ENCODE data around the gene LDB3. TPM values are rescaled to one million over a fixed set of nuclear protein-coding genes. Genes with fewer than 3 reads are reported as not detected.

Gene LDB3
- total RNA-seq, 2 experiments from 2014 or later, result 0.04 TPM; not detected in 1

DNA sequence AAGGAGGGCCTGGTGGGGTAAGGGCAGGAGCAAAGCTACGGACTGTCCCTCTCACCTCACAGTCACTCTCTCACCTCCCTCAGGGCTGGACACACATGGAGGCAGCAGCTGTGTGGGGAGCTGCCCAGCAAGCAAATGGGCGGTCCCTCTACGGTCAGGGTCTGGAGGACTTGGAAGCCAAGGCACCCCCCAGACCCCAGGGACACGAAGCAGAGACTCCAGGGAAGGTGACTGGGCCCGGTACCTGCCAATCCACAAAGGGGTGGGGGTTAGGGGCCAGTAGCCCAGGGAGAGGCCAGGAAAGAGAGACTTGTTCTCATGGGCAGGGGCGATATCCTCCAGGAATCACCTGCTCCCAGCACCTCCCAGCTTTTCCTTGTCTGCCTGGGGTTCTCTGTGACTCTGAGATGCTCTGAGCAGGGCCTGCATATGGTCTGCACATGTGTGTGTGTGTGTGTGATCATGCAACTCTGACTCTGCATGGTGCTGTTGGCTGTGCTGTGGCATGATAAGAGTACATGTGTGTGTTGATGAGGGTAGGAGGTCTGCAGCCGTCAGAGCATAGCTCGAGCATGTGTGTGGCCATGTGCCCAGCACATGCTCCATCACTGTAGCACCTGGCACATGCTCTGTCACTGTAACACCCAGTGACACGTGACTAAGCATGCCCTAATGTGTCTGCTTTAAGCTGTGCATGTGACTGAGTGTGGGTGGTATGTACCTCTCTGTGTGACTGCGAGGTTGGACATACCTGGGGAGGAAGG lies 4.6 kb upstream of the LDB3 start:
- ChIA-PET POLR2A (no interaction called here), CTCF (interaction anchor here (0.6 kb wide), 1 partner anchor 75 kb away, joined by 3 read pairs; no protein-coding TSS in a partner anchor)

DNA sequence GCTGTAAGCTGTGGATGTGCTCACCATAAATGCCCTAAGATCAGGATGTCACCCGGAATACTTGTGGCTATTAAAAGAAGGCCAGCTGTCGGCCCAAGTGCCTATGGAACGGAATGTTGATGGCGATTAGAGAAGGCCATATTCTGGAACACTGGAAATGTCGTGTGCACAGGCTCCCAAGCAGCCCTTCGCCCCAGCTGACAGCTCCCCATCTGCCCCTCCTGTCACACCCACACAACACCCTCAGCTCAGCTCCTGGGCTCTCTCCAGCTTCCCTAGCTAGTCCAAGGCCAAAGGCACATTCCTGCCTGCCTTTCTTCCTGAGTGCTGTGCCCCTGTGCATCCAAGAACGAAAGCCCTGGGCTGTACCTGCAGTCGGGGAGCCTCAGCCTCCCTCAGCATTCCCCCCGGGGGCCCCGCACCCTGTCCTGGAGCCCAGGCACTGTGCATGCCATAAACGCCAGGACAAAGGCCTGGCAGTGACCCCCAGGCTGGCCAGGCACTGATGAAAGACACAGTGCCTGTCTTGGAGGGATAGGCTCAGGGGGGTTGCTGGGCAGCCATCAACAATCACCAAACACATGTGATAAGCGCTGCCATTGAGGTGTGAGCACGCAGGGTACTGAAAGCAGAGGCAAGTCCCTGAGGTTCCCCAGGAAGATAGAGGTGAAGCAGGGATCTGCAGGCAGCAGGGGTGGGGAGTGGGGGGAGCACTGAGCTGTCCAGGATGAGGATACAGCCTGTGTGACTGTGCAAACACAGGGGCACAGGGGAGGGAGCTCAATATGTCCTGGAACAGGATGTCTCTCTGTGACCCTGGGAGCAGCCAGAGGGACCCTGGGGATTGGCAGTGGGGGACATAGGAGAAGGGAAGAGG lies 3.7 kb upstream of the LDB3 start:
- CTCF ChIA-PET, result interaction anchor here (0.6 kb wide), 1 partner anchor 76 kb away, joined by 3 read pairs; no protein-coding TSS in a partner anchor
- POLR2A ChIA-PET, result no interaction called here

DNA sequence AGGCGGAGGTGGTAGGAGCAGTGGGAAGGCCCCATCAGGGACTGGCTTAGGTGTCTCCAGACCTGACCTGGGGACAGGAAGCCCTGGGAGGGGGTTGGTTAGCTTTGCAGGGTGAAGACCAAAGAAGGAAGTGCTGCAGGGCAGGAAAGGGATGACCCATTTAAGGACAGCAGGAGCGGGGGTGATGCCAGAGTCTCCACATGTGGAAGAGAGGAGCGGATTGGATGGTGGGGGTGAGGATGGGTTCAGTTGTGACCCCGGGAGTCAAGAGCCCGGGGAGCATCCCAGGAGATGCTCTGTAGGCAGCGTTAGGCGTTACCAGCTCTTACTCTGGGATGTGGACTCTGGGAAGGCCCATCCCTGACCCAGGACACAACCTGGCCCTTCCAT lies 3.1 kb upstream of the LDB3 start:
- POLR2A ChIA-PET, result no interaction called here
- CTCF ChIA-PET, result no interaction called here

DNA sequence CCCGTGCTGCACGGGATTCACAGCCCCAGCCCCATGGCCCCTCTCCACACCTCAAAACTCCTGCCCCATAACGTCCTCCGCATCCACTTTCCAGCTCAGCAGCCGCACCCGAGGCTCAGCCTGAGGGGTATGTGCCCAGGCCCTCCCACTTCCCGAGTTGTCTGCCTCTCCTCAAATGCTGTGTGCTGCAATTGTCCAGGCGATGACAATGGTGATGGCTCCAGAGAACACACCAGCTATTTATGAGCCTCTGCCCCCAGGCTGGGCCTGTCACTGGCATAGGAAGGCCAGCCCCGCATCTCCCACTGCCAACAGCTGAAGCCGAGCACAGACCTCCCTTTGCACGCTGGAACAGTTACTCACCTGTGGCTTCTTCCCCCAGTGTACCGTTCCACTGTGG lies 2.4 kb upstream of the LDB3 start:
- ChIA-PET CTCF (no interaction called here), POLR2A (no interaction called here)

DNA sequence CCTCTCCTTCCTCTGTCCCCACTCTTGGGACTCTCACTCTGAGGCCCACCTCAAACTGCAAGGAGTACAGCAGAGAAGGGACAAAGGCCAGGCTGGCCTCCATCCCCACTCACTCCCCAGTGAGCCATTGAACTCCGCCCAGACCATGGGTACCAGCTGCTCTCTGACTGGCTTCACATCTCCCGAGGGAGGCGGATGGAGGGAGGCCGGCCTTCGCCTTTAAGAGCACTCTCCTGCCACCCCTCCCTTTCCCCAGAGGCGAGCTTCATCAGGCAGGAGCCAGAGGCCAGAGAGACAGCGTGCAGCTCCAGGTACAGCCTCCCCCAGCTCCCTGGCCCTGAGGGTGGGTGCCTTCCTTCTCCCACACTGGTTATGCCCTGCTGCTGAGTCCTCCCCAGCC lies 1.8 kb upstream of the LDB3 start:
- ChIA-PET CTCF (no interaction called here), POLR2A (no interaction called here)

DNA sequence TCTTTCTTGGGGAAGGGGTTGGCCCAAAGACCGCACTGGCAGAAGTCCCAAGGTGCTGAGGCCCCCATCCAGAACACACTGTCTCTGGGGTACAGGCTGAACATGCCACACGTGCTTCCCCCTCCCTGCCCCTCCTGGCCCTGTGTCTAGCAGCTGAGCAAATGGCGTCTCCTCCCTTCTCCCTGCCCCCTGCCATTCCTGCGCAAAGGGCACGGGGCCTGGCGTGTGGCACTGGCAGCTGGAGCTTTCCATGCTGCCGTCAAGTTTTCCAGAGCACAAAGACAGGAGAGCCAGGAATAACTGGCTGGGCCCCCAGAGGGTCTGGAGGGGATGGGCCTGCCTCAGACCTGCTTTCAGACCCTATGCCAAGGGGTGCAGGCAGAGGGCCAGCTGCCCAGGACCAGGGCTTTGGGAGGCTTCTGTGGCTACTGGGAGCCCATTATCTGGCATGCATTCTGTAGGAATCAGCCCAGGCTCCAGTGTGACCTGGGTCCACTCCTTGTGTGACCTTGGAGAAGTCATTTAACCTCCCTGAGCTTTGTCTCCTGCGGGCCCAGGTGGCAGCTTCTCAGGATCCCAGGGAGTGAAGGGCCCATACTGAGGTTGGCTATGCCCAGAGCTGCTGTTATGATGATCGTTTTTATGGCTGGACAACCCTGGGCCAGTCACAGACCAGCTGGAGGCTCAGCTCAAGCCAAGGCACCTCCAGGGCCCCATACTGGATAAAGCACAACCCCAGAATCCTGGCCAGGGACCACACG lies 710 bp upstream of the LDB3 start:
- ChIA-PET CTCF (no interaction called here), POLR2A (no interaction called here)

DNA sequence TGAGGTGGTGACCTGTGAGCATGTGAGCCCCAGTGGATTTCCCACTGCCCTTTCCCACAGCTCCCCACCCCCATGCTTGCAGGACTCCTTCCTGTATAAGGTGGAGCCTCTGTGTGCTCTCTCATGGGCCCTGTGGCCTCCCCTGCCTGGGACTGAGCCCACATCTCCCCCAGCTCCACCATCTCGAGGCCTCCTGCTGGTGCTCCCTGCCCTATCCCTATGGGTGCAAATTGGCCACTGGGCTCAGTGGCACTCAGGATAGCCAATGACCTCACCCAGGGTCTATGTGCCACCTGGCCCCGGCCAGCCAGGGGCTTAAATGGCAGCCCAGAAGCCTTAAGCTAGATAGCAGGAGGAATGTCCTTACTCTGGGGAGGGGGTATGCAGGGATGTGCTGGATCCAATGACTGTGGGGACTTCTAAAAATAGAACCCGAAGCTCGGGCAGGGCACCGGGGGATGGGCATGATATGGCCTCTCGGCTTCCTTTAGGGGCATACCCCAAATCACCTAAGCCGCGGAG lies 2.0 kb downstream of the LDB3 start:
- CTCF ChIA-PET, result no interaction called here
- POLR2A ChIA-PET, result no interaction called here

DNA sequence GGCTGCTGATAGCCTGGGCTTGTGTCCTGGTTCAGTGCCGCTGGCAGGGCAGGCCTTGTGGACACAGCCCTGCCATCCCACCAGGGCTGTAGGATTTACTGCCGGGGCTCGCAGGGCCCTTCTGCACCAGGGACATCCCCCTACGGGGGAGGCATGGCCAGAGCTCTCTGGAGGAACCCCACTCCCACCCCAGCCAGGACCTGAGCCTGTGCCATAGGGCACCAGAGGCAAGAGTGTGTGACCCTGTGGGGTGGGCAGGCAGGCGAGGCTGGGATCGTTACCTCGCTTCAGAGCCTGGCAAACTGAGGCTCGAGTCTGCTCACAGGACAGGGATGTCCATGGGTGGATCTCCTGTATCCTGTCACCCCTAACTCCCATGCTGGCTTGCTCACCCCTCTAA lies 2.6 kb downstream of the LDB3 start:
- ChIA-PET POLR2A (no interaction called here), CTCF (no interaction called here)

DNA sequence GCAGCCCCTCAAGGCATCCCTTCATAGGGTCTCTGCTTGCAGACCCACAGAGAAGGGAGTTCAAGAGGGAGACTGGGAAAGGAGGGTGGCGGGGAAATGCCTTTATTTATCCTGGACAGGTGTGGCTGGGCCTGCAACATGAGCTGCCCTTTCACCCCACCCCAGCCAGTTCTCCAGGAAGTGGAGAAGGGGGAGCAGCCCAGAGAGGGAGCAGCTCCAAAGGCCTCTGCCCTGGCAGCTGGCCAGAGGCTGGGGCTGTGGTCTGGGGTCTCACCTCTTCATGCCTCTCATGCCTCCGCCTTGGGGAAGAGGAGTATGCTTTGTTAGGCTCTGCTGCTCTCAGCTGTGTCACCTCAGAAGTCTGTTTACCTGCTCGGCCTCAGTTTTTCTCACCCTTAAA lies 3.1 kb downstream of the LDB3 start:
- CTCF ChIA-PET, result interaction anchor here (0.6 to 1.0 kb wide), 2 partner anchors 16 to 283 kb away, joined by 3 read pairs; no protein-coding TSS in a partner anchor
- POLR2A ChIA-PET, result no interaction called here

DNA sequence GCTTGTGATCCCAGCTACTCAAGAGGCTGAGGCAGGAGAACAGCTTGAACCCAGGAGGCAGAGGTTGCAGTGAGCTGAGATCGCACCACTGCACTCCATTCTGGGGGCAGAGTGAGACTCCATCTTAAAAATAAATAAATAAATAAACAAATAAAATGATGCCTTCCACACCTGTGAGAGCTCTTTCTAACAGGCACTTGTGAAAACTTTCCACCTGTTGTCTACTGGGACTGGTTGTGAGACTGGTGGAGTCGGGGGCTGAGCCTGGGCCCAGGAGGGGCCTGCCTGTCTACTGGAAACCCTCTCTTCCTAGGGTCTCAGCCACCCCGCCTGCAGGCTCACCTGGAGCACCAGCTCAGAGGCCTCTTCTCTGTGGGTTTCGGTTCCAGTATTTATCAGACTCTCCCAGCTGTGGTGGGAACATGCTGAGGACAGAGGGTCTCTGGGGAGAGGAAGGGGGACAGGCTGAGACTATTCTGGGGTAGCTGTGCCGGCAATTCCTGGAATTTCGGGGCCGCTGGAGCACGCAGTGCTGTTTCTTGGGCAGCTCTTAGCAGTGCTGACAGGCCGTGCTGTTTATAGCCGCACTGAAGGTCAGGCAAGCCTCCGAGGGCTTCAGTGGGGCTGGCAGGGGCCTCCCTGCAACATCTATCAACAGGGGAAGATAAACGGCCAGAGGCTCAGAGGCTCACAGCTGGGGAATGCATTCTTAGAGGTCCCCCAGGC lies 3.8 kb downstream of the LDB3 start:
- CTCF ChIA-PET, result interaction anchor here (0.6 to 1.0 kb wide), 2 partner anchors 15 to 284 kb away, joined by 3 read pairs; no protein-coding TSS in a partner anchor

DNA sequence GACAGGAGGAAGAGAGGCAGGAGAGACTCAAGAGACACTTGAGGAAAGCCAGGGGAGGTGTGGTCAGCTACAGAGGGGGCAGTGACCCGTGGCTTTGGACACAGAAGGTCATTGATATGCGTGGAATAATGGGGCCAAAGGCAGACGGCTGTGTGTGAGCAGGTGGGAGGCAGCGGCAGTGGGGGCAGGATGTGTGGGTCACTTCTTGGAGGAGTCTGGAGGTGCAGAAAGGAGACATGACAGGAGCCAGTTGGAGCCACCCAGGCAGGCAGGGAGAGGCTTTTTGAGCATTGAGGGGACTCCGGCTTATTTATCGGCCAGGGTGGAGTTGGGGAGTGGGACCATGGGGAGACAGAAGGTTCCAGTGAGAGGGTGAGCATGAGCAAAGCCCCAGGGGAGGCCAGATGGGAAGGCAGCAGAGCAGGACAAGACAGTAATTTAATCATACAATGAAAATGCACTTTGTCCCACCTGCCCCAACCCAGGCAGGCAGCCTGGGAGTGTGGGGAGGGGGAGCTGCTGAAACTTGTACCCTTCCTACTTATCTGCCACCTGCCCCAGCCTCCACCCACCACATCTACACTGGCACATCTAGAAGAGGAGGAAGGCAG lies 5.0 kb downstream of the LDB3 start:
- CTCF ChIA-PET, result no interaction called here
- POLR2A ChIA-PET, result no interaction called here

More for the DNA sequence above, 3.8 kb downstream of the LDB3 start:
- POLR2A ChIA-PET, result no interaction called here

DNA sequence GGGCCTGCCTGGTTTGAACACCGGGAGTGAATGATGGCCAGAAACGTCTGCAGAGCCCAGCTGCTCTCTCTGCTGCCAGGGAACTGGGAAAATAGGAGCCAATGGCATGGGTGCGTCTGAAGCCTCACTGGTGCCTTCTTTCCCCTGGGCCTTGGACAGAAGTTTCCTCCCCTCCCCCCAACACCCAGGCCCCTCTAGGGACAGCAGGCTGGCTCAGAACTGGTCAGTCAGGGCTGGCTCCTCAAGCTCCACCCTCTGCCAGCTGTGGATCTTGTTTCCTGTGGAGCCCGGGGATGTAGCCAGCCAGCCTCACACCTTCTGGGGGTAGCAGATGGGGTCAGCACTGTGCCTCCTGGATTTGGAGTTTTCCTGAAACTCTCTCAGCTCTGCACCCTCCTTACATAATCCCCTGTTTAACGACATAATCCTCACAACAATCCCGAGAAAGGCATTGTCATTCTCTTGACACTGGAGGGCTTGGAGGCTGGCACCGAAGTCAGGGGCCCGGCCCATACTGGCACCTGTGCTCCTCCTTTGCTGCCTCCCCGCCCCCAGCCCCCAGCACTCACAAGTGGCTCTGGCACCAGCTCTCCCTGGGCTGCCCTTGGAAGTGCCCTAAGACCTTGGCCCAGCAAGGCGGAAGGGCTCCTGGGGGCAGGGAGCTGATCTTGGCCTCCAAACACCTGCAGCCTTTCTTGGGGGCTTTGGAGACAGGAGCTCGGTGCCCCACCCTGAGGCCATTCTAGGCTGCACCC lies 5.7 kb downstream of the LDB3 start:
- POLR2A ChIA-PET, result no interaction called here
- CTCF ChIA-PET, result interaction anchor here (0.6 kb wide), 1 partner anchor 1496 kb away, joined by 3 read pairs; no protein-coding TSS in a partner anchor

DNA sequence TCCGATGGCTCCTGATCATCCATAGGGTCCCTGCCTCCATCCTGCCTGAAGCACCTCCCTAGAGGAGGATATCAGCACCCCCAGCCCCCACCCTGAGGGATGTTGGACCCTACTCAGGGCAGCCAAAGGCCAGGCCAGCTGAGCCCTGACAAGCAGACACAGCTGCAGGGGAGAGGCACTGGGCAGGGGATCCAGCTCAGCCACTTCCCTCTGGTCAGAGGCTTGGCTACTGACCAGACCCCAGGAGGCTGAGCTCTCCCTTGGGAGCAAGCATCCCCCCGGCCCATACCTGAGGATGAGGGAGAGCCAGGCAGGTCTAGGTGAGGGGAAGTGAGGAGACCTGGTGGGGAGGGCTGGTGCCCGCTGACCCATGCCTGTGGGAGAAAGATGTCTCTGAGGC lies 6.6 kb downstream of the LDB3 start:
- CTCF ChIA-PET, result no interaction called here
- POLR2A ChIA-PET, result no interaction called here

DNA sequence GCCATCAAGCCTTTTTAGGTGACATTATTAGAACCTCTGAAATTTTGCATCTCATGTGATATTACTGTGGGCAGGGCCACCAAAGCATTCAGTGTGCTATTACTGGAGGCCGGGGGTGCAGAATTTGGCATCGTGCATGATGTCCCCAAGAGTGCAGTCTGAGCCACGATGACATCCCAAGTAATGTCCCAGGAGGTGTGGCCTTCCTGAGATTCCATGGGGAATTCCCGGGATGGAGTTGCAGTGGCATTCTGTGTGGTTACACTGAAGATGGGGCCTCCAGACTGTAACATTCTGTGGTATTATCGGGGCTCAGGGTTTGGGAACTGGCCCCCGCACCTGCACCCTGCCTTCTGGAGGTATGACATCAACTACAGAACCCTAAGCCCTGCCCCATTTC lies 9.1 kb downstream of the LDB3 start:
- POLR2A ChIA-PET, result no interaction called here
- CTCF ChIA-PET, result no interaction called here

DNA sequence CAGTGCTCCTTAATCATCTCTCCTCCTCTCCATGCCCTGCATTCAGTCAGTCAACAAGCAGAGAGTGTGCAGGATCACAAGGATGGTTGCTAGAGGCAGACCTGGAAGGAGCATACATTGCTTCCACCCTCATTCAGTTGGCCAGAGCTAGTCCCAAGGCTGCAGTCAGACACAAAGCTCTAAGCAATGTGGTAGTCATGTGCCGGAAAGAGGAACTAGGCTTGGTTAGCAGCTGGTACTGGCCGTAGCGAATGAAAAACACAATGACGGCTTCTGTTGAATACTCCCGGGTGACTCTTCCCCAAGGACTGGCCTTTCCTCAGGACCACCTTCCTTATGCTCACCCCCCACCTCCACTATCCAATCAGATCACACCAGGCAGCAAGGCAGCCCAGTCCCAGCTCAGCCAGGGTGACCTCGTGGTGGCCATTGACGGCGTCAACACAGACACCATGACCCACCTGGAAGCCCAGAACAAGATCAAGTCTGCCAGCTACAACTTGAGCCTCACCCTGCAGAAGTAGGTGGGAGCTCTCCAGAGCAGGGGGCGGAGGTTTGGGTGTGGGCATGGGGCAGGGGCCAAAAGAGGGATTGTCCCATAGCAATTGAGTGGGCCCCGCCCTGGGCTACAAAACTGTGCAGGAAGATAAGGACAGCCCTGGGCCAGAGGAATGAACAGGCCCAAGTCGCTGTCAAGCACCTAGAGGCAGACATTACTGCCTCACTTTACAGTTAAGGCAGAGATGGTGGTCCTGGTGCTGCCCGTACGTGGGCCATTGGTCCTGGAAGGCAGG lies 10.9 kb downstream of the LDB3 start:
- POLR2A ChIA-PET, result no interaction called here
- CTCF ChIA-PET, result interaction anchor here (1.3 kb wide), 1 partner anchor 10 kb away, joined by 3 read pairs; no protein-coding TSS in a partner anchor

DNA sequence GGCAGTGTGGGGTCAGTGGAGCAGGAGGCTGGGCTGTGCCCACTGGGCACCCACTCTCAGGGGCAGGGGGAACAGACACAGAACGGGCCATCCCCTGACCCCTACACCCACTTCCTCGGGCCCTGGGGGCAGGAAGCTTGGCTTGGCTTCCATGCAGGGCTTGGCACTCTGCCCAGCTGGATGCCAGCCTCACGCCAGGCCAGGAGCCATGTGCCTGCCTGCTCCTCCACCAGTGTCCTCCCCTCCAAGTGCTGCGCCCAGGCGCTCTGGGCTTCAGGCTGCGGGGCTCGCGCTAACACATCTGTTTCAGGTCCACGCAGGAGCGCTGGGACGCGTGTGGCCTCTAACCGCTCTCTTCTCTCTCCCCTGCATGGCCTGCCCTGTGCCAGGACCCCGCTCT lies 12.7 kb downstream of the LDB3 start:
- ChIA-PET POLR2A (no interaction called here), CTCF (no interaction called here)

DNA sequence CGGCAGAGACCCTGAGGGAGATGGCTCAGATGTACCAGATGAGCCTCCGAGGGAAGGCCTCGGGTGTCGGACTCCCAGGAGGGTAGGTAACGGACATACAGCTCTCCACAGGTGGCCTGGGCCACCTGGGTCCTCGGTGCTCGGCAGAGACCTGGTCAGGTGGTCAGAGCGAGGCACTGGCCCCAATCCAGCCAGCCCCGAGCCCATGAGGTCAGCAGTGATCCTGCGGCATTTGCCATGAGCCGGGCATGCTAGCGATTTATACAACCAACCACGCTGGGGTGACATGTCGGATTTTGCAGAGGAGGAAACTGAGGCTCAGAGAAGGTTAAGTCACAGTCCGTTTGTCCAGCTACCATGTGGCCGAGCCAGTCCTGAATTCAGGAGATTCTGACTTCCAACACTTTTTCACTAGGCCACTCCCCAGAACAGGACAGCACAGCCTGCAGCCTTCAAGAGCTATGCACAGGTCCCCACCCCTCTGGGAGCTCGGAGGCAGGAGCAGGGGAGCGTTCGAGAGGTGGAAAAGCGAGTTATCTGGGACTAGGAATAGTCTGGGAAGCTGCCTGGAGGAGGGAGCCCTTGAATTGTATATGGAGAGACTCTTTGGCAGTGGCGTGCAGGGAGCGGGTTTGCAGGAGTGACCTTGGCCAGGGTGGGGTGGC lies 13.5 kb downstream of the LDB3 start:
- ChIA-PET POLR2A (no interaction called here), CTCF (no interaction called here)

Measured in activated CD8-positive, alpha-beta memory T cell treated with anti-CD3 and anti-CD28 coated beads for 36 hours (primary cell).